Stimulated activated CD4-positive, alpha-beta T cell treated with anti-CD3 and anti-CD28 coated beads, Interleukin-15, amount 100 ng/mL, for 1 hour (primary cell): ENCODE measurements around the gene NEK11.
"Not testable (repeated sequence)": the region's sequence is repeated elsewhere in the genome, so short reads cannot be mapped to it uniquely, and the experiment has no call there.

Experiments
- DNase-seq, 2 donors: peaks; one replicate each; pipeline ENCODE4 v3.0.0-alpha.2; 2020; ENCODE audit warnings: low read depth in 1 of 2, low spot score in 1 of 2

NEK11 gene

DNA sequence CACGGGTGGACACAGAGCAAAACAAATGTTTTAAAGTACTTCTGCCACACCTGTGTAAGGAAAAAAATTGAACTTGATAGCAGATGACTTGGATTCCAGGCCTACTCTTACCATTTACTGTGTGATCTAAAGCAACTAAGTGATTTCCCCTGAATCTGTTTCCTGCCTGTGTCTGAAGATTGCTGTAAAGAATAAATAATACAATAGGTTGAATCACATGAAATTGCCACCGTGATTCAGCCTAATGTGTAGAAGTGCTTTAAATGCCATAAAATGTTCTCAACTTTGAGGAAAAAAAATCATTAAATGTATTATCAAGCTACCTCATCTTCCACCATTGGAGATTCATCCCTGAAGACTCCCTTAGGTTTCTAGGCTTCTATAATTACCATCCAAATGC lies 327.3 kb downstream of the NEK11 start:
- DNase-seq, result no peak

DNA sequence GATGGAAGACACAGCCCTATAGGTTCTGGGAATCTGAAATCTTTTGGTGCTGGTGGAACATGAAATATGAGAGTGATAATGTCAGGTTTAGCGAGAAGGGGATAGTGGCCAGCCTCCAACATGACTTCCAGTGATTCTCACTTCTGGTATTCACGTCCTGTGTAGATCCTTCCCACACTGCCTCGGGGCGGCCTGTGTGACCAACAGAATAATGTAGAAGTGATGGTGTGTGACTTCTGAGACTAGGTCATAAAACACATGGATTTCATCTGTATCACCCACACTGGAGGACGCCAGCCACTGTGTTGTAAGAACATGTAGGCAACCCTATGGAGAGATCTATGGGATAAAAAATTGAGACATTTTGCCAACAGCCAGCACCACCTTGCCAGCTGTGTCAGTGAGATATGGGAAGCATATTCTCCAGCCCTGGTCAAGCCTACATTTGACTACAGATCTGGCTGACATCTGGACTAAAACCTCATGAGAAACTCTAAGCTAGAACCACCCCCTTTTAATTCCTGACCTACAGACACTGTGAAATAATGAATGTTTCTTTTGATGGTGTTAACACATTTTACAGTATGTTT lies 329.4 kb downstream of the NEK11 start:
- no peak for DNase-seq

GRCh38 chr3:131357275-131357674 lies 330.6 kb downstream of the NEK11 start:
- no peak for DNase-seq

GRCh38 chr3:131360191-131360755 lies 333.6 kb downstream of the NEK11 start:
- no peak for DNase-seq

- not testable (repeated sequence) for DNase-seq
These were observed 334.4 kb downstream of the NEK11 start for GRCh38 chr3:131361066-131361463.

DNA sequence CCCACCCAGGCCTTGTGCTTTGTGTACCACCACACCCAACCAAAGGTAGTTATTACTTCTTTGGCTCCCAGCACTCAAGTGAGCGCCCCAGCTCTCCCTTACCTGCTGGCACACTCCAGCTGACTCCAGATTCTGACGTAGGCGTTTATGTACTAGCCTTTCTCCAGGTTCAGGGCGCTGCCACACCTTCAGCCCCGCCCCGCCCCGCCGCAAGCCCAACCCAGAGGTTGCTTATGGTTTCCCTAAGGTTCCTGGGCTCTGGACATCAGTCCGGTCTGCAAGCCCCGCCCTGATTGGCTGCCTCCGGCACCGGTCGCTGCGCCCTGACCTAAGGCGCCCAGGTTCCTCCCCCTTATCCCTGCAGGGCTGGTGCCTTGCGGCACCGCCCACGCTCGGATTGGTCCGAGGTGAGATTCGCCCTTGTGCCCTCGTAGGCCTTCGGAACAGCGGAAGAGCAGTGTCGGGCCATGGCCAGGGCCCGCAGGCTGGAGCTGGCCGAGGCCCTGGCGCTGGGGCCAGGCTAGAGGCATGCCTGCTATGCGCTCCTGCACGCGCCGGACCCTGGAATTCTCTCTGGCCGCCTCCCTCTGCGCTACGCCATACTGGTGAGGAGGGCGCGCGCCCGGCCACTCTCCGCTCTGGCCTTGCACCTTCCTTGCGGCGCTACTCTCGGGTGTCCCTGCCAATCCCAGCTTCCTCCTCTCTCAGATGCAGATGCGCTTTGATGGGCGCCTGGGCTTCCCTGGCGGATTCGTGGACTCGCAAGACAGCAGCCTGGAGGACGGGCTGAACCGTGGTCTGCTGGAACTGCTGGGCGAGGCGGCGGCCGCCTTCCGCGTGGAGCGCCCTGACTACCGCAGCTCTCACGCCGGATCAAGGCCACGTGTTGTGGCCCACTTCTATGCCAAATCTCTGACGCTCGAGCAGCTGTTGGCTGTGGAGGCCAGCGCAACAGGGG lies 335.1 kb downstream of the NEK11 start:
- no peak for DNase-seq

- DNase-seq, result no peak
These were observed 336.6 kb downstream of the NEK11 start for GRCh38 chr3:131363275-131363674.

DNA sequence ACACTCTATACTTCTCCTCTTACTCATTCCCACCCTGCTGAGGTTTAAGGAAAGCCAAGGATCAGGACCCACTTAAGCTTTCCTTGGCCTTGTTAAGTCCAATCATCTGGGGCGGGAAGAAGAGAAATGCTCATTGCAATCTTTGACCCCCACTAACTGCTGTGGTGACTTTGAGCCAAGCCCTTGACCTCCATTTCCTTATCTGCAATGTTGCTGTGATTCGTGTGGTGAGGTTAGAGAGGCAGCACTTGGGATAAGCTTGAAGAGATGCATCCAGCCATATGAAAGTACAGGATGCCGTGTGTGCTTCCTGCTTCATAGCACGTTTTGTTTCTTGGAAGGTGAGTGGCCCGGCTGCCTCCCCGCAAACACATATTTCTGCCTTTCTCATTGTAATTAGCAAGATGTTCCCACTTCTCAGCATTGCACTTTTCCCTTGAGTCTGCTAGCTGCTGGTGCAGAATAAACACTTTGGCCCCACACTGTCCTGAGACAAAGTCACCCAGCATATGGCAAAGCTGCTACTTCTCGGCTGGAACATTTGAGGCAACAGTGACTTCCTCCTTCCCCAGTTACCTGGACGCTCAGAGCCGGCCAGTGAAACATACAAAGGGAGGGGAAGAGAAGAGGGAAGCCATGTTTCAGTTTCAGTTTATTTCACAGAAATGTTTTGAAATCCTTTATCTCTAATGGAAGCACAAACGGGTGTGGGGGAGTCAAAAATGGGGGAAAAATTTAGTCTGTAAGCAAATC lies 344.4 kb downstream of the NEK11 start:
- DNase-seq, result no peak

DNA sequence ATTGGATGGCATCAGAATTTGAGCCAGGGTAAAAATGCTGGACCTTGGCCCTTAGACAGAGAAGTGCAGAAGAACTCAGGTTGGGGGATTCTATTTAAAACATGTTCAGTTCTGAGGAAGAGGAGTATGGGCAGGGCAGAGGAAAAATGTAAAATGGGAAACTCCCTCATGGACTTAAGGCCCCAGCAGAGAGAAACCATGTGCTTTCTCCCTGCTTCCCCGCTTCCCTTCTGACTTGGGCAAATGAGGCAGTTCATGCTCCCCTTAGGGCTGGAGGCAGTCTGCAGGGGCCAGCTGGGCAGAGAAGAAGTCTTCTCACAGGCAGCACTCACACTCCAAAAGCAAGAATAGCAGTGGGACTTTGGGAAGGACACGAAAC lies 345.0 kb downstream of the NEK11 start:
- no peak for DNase-seq

DNA sequence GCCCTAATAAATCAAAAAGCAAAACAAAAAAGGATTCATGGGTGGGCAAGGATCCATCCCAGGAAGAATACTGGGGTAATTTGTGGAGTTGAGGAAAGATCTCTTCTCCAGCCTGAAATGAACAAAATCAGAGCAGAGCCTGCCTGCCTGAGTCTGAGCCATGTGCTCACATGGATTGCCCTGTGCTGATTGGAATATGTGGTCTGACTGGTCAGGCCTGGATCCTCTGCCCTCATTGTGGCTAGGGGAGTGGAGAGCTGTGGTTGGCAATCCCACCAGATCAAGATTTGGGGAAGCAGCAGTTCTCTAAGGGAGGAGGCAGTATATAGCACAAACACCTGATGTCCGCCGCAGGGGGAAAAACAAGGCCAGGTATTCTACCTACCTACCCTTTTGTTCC lies 348.1 kb downstream of the NEK11 start:
- DNase-seq, result no peak

DNA sequence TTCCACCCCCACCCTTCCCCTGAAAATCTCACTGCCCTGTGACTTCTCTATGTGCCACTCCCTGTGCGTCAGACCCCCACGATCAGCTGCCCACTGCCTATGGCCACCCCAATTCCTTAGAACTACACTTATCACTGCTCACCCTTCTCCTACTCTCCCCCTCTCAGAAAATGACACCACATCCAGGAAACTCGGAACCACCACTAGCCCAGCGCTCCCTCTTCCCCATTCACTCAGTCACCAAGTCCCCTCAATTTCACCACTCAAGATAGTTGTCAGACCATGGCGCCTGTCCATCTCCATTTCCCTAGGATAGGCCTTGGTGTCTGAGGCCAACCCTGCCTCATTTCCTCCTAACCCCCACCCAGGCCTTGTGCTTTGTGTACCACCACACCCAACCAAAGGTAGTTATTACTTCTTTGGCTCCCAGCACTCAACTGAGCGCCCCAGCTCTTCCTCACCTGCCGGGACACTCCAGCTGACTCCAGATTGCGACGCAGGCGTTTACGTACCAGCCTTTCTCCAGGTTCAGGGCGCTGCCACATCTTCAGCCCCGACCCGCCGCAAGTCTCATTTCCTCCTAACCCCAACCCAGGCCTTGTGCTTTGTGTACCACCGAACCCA lies 354.3 kb downstream of the NEK11 start:
- DNase-seq, result not testable (repeated sequence)

- peak; percentile 92 to 94 for DNase-seq
These were observed 355.0 kb downstream of the NEK11 start, which contains the start of gene NUDT16 for GRCh38 chr3:131381445-131382291. Gene NUDT16, plus strand, starts transcription at chr3:131381774. Its CDS starts 31 bp downstream, at chr3:131381805.

GRCh38 chr3:131386429-131387165 lies 359.9 kb downstream of the NEK11 start:
- DNase-seq, result no peak

DNA sequence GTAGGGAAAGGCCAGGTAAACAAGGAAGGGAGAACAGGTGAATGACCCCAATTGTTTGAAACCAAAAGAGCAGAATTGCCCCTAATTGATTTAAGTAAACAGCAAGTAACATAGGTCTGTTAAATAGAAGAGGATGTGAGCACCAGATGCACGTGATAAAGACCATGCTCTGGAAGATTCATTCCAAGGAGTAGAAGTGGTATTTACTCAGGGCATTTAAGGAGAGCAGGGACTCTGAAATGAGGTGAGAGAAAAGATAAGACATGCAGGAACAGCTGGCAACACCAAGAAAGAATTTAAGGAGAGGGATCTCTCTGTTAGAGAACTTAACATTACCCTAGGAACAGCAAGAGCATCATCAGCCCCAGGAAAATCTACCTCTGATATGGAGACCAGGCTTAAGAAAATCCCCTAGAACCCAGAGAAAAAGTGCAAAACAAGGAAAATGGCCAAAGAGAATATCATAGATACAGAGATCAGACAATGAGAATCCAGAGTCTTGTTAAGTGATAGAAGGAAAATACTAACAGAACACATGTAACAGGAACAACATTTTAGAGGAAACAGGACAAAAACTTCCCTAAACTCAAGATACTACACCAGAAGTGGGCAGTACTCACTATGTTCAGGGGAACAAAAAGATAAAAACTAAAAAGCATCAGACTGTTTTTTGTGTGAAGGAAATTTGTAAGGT lies 361.3 kb downstream of the NEK11 start:
- no peak for DNase-seq

- DNase-seq, result no peak
These were observed 361.8 kb downstream of the NEK11 start for GRCh38 chr3:131388490-131388799.

GRCh38 chr3:131390331-131390730 lies 363.7 kb downstream of the NEK11 start:
- no peak for DNase-seq

DNA sequence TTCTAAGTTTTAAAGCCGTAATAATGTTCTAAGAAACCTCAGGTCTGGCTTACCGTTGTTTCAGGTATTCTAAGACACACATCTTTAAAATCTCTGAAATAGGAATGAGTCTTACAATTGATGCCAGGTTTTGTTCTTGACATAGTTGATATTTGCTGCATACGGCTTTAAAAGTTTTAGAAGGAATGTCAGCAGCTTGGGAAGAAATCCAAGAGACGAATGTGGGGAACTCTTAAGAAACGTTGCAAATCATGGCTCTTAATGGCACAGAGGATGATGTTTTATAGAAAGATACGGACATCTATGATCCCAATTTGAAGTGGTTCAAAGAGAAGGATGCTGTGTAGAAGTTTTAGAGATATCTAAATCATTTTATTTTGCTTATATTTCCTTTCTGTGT lies 366.4 kb downstream of the NEK11 start:
- no peak for DNase-seq

GRCh38 chr3:131393868-131394267 lies 367.2 kb downstream of the NEK11 start:
- no peak for DNase-seq

- DNase-seq, result no peak
These were observed 367.7 kb downstream of the NEK11 start for GRCh38 chr3:131394400-131394799.
